GM10248 (cell line): ENCODE measurements around the gene VSTM2B.
A peak's percentile ranks its signal among the peaks of the same experiment; 100 is the strongest.

Source experiments
- CTCF ChIA-PET: fragments of 300-600 bp; sonication (Branson Sonifier 250); formaldehyde crosslinking; extraction: SDS; loops from one replicate; lab custom pipeline; 2021; ENCODE audit warnings: antibody characterized with exemption; lab: Yijun Ruan, JAX
- POLR2A ChIA-PET: fragments of 350-650 bp; sonication (Branson Sonifier 250); formaldehyde crosslinking; extraction: SDS; loops from one replicate; lab custom pipeline; 2020; ENCODE audit warnings: antibody characterized with exemption; lab: Yijun Ruan, JAX
- DNase-seq: peaks from one replicate; pipeline ENCODE4 v3.0.0; 2012; ENCODE audit errors: extremely low spot score
- TF ChIP-seq, protein P1 (sequence below): IDR thresholded peaks from 2 replicates; pipeline ENCODE4 v1.5.1; 2012; ENCODE audit warnings: mild to moderate bottlenecking, low read depth; ENCODE audit errors: extremely low read depth, missing control alignments, control extremely low read depth

VSTM2B gene

DNA sequence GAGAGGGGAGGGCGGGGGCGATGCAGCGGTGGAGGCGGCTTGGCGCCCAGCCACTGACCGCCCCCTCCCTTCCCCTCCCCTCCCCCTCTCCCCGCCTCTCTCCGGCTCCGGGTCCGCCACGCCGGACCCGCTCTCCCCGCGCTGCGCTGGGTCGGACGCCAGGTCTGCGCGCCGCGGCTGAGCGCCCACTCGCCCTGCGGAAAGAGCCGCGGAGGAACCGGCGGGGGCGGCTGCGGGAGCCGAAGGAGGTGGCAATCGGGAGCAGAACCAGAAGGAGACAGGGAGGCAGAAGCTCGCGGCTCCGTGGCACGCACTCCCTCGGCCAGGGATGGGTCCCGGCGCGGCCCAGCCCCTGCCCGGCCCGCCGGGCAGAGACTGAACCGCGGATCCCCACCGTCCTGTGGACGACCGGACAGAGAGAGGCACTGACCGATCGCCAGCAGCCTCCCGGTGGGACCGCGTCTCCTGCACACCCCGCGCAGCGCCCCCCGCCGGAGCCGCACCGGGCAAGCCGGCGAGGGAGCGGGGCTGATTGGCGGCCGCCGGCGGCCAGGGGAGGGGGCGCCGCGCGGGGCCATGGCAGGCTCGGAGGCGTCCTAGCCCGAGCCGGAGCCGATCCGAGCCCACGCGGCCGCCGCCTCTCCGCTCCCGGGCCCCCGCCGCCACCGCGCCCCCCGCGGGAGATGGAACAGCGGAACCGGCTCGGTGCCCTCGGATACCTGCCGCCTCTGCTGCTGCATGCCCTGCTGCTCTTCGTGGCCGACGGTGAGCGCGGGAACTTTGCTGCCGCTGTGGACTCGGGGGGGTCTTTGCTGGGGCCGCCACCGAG, at the start of gene VSTM2B:
Gene VSTM2B (plus strand): TSS at position 94 of the 829 bp plus-strand sequence. CDS start 590 bp downstream, at position 684.
- TF ChIP-seq, protein P1, sequence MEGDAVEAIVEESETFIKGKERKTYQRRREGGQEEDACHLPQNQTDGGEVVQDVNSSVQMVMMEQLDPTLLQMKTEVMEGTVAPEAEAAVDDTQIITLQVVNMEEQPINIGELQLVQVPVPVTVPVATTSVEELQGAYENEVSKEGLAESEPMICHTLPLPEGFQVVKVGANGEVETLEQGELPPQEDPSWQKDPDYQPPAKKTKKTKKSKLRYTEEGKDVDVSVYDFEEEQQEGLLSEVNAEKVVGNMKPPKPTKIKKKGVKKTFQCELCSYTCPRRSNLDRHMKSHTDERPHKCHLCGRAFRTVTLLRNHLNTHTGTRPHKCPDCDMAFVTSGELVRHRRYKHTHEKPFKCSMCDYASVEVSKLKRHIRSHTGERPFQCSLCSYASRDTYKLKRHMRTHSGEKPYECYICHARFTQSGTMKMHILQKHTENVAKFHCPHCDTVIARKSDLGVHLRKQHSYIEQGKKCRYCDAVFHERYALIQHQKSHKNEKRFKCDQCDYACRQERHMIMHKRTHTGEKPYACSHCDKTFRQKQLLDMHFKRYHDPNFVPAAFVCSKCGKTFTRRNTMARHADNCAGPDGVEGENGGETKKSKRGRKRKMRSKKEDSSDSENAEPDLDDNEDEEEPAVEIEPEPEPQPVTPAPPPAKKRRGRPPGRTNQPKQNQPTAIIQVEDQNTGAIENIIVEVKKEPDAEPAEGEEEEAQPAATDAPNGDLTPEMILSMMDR: no peak
- no peak for DNase-seq
- POLR2A ChIA-PET: no interaction called here
- CTCF ChIA-PET: no interaction called here

DNA sequence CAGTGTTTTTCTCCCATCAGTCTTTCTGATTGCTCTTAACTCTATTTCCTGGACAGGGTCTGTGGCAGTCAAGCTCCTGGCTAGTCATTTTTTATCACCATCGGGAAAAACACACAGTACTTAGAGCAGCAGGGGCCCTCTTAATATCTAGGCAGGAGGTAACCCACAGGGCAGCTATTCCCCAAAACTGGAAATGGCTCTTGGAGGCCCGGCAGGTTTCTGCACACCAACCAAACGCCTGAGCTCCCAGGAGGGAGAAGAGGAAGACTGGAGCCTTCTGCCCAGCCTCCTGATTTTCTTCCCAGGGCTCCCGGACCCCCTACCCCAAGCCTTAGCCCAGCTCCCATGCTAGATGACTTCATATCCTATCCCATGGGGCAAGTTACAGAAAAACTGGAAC, 49.3 kb upstream of the VSTM2B start:
- ChIA-PET CTCF (no interaction called here), POLR2A (no interaction called here)
- TF ChIP-seq, protein P1: no peak
- no peak for DNase-seq

DNA sequence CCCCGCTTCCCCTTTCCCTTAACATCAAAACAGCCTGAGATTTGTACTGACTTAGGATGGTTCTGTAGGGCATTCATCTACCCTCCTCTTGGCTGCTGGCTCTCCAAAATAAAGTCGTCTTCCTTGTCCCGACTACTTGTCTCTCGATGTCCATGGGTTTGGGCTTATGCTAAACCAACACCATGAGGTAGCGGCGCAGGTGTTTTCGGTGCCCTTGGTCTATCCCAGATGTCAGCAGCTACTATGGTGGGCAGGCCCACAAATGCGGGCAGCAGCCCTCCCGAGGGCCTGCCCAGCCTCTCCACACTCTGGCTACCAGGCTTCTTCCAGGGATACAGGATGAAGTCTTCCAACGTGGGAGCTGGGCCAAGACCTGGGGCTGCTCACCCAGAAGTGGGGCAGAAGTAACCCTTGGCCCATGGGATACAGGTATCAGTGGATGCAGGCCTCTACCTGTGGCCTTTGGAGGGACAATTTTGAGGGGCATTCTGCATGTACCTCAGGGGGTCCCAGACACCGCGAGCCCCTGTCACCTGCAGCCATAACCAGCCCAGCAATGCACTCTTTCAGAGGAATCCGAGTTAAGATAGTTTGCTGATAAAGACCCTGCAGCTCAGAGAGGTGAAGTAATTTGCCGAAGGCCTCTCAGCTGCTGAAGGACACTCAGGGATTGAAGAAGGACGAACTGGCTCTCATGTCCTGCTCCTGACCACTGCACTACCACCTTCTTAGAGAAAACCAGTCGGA, 47.8 kb upstream of the VSTM2B start:
- no peak for DNase-seq
- CTCF ChIA-PET: no interaction called here
- POLR2A ChIA-PET: no interaction called here
- TF ChIP-seq, protein P1: no peak

DNA sequence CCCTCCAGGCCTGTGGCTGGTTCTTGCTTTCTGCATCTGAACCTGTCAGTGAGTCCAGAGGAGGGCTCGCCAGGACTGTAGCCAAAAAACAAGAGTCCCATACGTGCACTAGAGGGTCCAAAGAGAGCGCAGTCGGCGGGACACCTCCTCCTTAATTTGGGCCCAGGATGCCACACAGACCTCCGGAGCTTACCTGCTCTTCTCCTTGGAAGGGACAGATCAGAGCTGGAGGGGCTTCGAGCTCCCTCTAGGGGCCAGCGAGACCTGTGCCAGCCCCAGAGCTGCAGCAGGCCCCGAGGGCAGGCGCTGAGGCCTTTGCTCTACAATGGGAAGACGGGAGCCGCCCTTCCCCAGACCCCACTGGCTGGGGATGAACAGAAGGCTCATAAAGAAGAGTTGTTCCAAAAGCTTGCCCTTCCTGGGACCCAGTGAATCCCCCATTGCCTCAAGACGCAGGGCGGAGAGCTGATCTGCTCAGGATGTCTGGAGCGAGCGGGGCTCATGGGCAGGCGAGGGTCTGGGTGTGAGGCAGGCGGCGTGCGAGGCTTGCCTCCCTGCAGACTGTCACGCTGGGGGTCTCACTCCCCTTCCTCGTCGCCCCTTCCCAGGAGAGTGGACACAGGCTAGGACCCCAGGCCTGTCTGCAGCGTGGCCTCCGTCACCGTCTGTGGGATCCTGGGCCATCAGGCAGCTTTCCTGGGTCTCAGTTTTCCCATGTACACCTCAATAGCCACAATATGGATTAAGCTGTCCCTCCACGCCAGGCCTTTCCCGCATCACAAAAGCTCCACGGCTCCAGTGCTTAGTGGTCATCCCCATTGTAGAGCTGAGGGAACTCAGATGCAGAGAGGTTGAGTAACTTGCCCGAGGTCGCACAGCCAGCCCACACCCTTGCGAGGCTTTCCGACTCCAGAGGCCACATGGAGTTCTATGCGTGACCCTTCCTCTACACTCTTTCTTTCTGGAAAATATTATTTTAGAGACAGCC, 46.9 kb upstream of the VSTM2B start:
- ChIA-PET CTCF (interaction anchor here (0.7 kb wide), 1 partner anchor 43 kb away, joined by 3 read pairs; no protein-coding TSS in a partner anchor), POLR2A (no interaction called here)
- no peak for DNase-seq
- TF ChIP-seq, protein P1: peak; percentile 40

DNA sequence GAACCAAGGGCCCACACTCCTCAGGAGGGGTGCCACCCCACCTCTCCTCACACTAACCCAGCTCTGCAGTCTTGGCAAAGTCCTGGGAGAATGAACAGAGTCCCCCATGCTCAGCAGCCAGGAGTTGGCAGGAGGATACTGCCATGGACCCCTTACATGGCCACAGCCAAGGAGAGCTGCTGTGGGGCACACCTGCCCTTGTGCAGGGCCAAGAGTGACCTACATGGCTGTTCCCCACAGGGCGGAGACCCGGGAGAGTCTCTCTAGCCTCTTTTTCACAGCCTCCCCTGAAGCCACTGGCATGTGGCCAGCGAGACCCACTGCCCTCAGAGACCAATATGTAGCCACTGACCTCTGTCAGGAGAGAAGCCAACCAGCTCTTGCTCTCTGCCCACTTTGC, 45.9 kb upstream of the VSTM2B start:
- ChIA-PET POLR2A (no interaction called here), CTCF (no interaction called here)
- TF ChIP-seq, protein P1: no peak
- no peak for DNase-seq

DNA sequence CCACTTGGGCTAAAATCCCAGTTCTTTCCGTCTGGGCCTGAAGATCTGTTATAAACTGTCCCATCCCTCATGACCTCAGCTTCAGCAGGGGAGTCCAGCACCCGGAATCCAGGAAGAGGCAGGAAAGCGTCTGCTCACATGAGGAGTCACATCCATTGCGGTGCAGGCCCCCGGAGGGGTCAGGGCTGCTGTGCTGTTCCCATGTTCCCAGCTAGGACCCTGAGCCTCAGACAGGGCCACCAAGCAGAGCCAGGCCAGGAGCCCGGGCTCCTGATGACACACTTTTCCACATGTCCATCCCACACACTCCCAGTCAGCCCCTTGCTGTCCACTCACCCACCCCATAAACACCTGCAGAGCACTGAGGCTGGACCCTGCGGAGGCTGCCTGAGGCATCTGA, 45.3 kb upstream of the VSTM2B start:
- TF ChIP-seq, protein P1: no peak
- ChIA-PET POLR2A (no interaction called here), CTCF (no interaction called here)
- DNase-seq: peak; percentile 3
